A549 (cell line): ENCODE data around the gene FNDC7. TPM values are rescaled to one million over a fixed set of nuclear protein-coding genes. Genes with fewer than 3 reads are reported as not detected.

Experiments
- ATAC-seq, 2 experiments: fragments of 200-7000 bp in 1 of 2; fragments of >200 bp in 1 of 2; cut with Nextera tagmentation in 1 of 2; cut with Tn5 transposase in 1 of 2; 3 replicates each; pipeline versions ENCODE4 v1.8.0 to v1.9.1; 2018 to 2020; ENCODE audit warnings: mild to moderate bottlenecking in 1 of 2, moderate library complexity in 1 of 2
- CTCF ChIA-PET: fragments of 300-600 bp; sonication (Branson Sonifier 250); formaldehyde crosslinking; extraction: SDS; loops from one replicate; lab custom pipeline; 2021; ENCODE audit warnings: antibody characterized with exemption, inconsistent platforms; lab: Yijun Ruan, JAX
- POLR2A ChIA-PET: fragments of 350-600 bp; formaldehyde crosslinking; extraction: SDS; loops from one replicate; lab custom pipeline; 2021; ENCODE audit warnings: antibody characterized with exemption, inconsistent platforms; lab: Yijun Ruan, JAX
- DNase-seq, 2 experiments: peaks; one replicate each; pipeline versions ENCODE4 v3.0.0 to v3.0.0-alpha.2; 2011 to 2016; ENCODE audit warnings: low read depth in 1 of 2, low spot score in 1 of 2
- FAIRE-seq: peaks from 2 replicates; lab custom pipeline; 2011; peaks lifted over from hg19 to GRCh38; lab: Jason Lieb, UNC
- H3K27ac ChIP-seq, 2 experiments: fragments of >200 bp; sonication (Bioruptor Twin); formaldehyde crosslinking; 3 replicates each; pipeline ENCODE4 v1.5.1; 2016 to 2017
- H3K4me1 ChIP-seq: fragments of >200 bp; sonication (Bioruptor Twin); formaldehyde crosslinking; 3 replicates; pipeline ENCODE4 v1.6.1; 2016
- H3K4me2 ChIP-seq: fragments of >200 bp; sonication (Bioruptor Twin); formaldehyde crosslinking; 3 replicates; pipeline ENCODE4 v1.6.1; 2016
- H3K4me3 ChIP-seq: fragments of >200 bp; sonication (Bioruptor Twin); formaldehyde crosslinking; 3 replicates; pipeline ENCODE4 v1.5.1; 2016
- H3K9me3 ChIP-seq: fragments of >200 bp; sonication (Bioruptor Twin); formaldehyde crosslinking; 3 replicates; pipeline ENCODE4 v1.6.1; 2016
- CBX8 ChIP-seq: fragments of 200-600 bp; sonication (generic); IDR thresholded peaks from 2 replicates; pipeline ENCODE4 v1.6.1; 2016
- CEBPB ChIP-seq, 2 experiments: fragments of >200 bp in 1 of 2; sonication (Bioruptor Twin) in 1 of 2; formaldehyde crosslinking in 1 of 2; IDR thresholded peaks; 2 replicates each; pipeline ENCODE4 v1.6.1; 2012 to 2016
- CHD2 ChIP-seq: fragments of 150-350 bp; IDR thresholded peaks from 2 replicates; pipeline ENCODE4 v1.6.1; 2014; ENCODE audit warnings: low read length; ENCODE audit not compliant: partially characterized antibody
- ELK1 ChIP-seq: fragments of 150-350 bp; IDR thresholded peaks from 2 replicates; pipeline ENCODE4 v1.6.1; 2014; ENCODE audit warnings: low read depth, mild to moderate bottlenecking, low read length
- HEYL ChIP-seq: fragments of 250-450 bp; sonication (Bioruptor Pico); IDR thresholded peaks from 2 replicates; pipeline ENCODE4 v1.8.0; 2021; ENCODE audit warnings: mild to moderate bottlenecking, moderate library complexity
- HOXA7 ChIP-seq: fragments of 250-450 bp; sonication (Bioruptor Pico); IDR thresholded peaks from 2 replicates; pipeline ENCODE4 v1.5.0; 2020; ENCODE audit warnings: mild to moderate bottlenecking, moderate library complexity
- HOXB13 ChIP-seq: fragments of 250-450 bp; sonication (Bioruptor Pico); IDR thresholded peaks from 2 replicates; pipeline ENCODE4 v1.5.0; 2020; ENCODE audit warnings: low read depth, mild to moderate bottlenecking, moderate library complexity
- JUN ChIP-seq, 2 experiments: fragments of >200 bp; sonication (Bioruptor Twin); formaldehyde crosslinking; IDR thresholded peaks; 2 replicates in 1 of 2; 3 replicates in 1 of 2; pipeline ENCODE4 v1.6.1; 2016 to 2017
- JUNB ChIP-seq: fragments of >200 bp; sonication (Bioruptor Twin); formaldehyde crosslinking; IDR thresholded peaks from 2 replicates; pipeline ENCODE4 v1.6.1; 2016
- KDM1A ChIP-seq: fragments of 200-600 bp; sonication (generic); IDR thresholded peaks from 2 replicates; pipeline ENCODE4 v1.6.1; 2016; ENCODE audit warnings: low read depth, mild to moderate bottlenecking
- MAFK ChIP-seq: fragments of 450-650 bp; IDR thresholded peaks from 2 replicates; pipeline ENCODE4 v1.6.1; 2014; ENCODE audit not compliant: partially characterized antibody
- MAX ChIP-seq: IDR thresholded peaks from 2 replicates; pipeline ENCODE4 v1.6.1; 2012
- NPAS2 ChIP-seq: fragments of 250-450 bp; sonication (Bioruptor Pico); IDR thresholded peaks from 2 replicates; pipeline ENCODE4 v1.8.0; 2022; ENCODE audit warnings: mild to moderate bottlenecking, moderate library complexity, borderline replicate concordance
- PHF8 ChIP-seq: fragments of 200-600 bp; sonication (generic); IDR thresholded peaks from 2 replicates; pipeline ENCODE4 v1.6.1; 2016; ENCODE audit warnings: low read depth, mild to moderate bottlenecking, antibody characterized with exemption, moderate library complexity, borderline replicate concordance
- POLR2A ChIP-seq: IDR thresholded peaks from 2 replicates; pipeline ENCODE4 v1.6.1; 2012; ENCODE audit warnings: mild to moderate bottlenecking, low read length
- SREBF2 ChIP-seq: fragments of 450-650 bp; IDR thresholded peaks from 2 replicates; pipeline ENCODE4 v1.6.1; 2014; ENCODE audit warnings: mild to moderate bottlenecking, moderate library complexity
- USF2 ChIP-seq: fragments of 450-650 bp; IDR thresholded peaks from 2 replicates; pipeline ENCODE4 v1.6.1; 2014; ENCODE audit warnings: antibody characterized with exemption
- ZC3H11A ChIP-seq: fragments of 450-650 bp; IDR thresholded peaks from 2 replicates; pipeline ENCODE4 v1.6.1; 2014; ENCODE audit warnings: antibody characterized with exemption, mild to moderate bottlenecking
- ZFP36 ChIP-seq: fragments of 450-650 bp; IDR thresholded peaks from 2 replicates; pipeline ENCODE4 v1.6.1; 2014; ENCODE audit warnings: borderline replicate concordance; ENCODE audit not compliant: partially characterized antibody
- WGBS: methylation state at CpG from one replicate; pipeline ENCODE4 v1.1.6; 2017; ENCODE audit errors: missing lambda C conversion rate; 5-methylcytosine and 5-hydroxymethylcytosine counted together
- polyA plus RNA-seq, 4 experiments: library from polyadenylated mRNA; depleted of rRNA in 3 of 4; stranded (reverse); fragments of >200 nt; fragmentation: RNase III in 1 of 4; extraction: RNeasy Plus Mini Kit Qiagen cat#74134 plus additional on column Dnase treatment in 1 of 4; gene quantifications; 2 replicates in 3 of 4; 3 replicates in 1 of 4; pipeline ENCODE4 v1.2.3, GENCODE V29; 2011 to 2017
- TF ChIP-seq, protein P1 (sequence below): fragments of >200 bp; sonication (Bioruptor Twin); formaldehyde crosslinking; IDR thresholded peaks from 3 replicates; pipeline ENCODE4 v1.5.1; 2016
- TF ChIP-seq, protein P2 (sequence below): IDR thresholded peaks from 2 replicates; pipeline ENCODE4 v1.6.1; 2012; ENCODE audit warnings: low read depth, borderline replicate concordance
- TF ChIP-seq, protein P3 (sequence below): fragments of >200 bp; sonication (Bioruptor Twin); formaldehyde crosslinking; IDR thresholded peaks from 2 replicates; pipeline ENCODE4 v1.6.1; 2016

FNDC7 gene
- polyA plus RNA-seq, 2 of the 4 experiments (the other 2 are of a cell fraction): not detected

DNA sequence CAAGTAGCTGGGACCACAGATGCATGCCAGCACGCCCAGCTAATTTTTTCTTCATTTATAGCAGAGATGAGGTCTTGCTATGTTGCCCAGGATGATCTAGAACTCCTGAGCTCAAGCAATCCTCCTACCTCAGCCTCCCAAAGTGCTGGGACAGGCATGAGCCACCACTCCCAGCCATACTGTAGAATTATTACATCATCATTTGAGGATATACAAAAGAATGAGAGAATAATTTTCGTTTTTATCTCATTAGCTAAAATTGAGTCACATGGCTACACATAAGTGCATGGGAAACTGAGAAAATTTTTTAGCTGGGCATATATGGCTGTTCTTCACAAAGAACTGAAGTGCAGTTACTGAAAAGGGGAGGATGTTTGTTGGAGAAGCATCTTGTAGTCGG, 55.0 kb downstream of the FNDC7 start:
- H3K4me2 ChIP-seq: no peak overlapping the region
- ChIA-PET CTCF (no interaction called here), POLR2A (no interaction called here)
- ATAC-seq: no peak
- no peak for TF ChIP-seq MAFK
- no peak for TF ChIP-seq KDM1A
- TF ChIP-seq PHF8: no peak
- no peak for TF ChIP-seq ZC3H11A
- no peak overlapping the region for H3K4me3 ChIP-seq
- FAIRE-seq: no peak
- WGBS: 68% methylated on average over 3 of the region's 3 CpGs
- H3K4me1 ChIP-seq: no peaks in the 10 kb centered on the region
- no peak overlapping the region for H3K27ac ChIP-seq
- no peak for DNase-seq
- no peaks in the 10 kb centered on the region for H3K9me3 ChIP-seq

DNA sequence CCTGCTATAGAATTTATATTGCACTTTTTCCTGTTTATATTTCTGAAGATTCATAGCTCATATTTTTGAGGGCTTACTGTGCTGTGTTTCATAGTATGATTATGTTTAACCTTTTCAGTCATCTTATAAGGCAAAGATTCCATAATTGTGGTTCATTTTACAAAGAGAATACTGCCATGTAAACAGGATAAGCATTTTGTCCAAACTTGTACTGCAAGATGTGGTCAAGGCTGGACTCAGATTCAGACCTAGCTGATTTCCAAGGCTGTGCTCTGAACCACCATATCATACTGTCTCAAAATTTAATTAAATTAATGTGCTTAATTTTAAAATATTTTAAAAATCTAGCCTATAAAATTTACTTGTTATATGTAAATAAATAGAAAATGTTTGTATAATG, 65.1 kb downstream of the FNDC7 start:
- DNase-seq (no peak), FAIRE-seq (no peak), ATAC-seq (no peak)
- Histone ChIP-seq H3K4me3 (no peak overlapping the region), H3K27ac (no peak overlapping the region), H3K4me1 (no peaks in the 10 kb centered on the region), H3K4me2 (no peak overlapping the region), H3K9me3 (no peaks in the 10 kb centered on the region)
- TF ChIP-seq CBX8 (no peak), JUN (IDR thresholded peaks at IDR 0.05) (no peak), ZFP36 (no peak), HOXB13 (CRISPR knock-in tag) (no peak), MAX (no peak), HEYL (CRISPR knock-in tag) (no peak), MAFK (no peak), ELK1 (no peak), POLR2A (no peak), NPAS2 (no peak)
- TF ChIP-seq, protein P1, sequence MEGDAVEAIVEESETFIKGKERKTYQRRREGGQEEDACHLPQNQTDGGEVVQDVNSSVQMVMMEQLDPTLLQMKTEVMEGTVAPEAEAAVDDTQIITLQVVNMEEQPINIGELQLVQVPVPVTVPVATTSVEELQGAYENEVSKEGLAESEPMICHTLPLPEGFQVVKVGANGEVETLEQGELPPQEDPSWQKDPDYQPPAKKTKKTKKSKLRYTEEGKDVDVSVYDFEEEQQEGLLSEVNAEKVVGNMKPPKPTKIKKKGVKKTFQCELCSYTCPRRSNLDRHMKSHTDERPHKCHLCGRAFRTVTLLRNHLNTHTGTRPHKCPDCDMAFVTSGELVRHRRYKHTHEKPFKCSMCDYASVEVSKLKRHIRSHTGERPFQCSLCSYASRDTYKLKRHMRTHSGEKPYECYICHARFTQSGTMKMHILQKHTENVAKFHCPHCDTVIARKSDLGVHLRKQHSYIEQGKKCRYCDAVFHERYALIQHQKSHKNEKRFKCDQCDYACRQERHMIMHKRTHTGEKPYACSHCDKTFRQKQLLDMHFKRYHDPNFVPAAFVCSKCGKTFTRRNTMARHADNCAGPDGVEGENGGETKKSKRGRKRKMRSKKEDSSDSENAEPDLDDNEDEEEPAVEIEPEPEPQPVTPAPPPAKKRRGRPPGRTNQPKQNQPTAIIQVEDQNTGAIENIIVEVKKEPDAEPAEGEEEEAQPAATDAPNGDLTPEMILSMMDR: no peak
- TF ChIP-seq, protein P2, sequence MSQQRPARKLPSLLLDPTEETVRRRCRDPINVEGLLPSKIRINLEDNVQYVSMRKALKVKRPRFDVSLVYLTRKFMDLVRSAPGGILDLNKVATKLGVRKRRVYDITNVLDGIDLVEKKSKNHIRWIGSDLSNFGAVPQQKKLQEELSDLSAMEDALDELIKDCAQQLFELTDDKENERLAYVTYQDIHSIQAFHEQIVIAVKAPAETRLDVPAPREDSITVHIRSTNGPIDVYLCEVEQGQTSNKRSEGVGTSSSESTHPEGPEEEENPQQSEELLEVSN: no peak
- TF ChIP-seq, protein P3, sequence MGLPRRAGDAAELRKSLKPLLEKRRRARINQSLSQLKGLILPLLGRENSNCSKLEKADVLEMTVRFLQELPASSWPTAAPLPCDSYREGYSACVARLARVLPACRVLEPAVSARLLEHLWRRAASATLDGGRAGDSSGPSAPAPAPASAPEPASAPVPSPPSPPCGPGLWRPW: no peak
- CTCF ChIA-PET: interaction anchor here (1.2 kb wide), 1 partner anchor 14 kb away, joined by 3 read pairs; no protein-coding TSS in a partner anchor
- POLR2A ChIA-PET: no interaction called here

GRCh38 chr1:108779455-108779854, 66.7 kb downstream of the FNDC7 start:
- Histone ChIP-seq H3K4me3 (no peak overlapping the region), H3K9me3 (no peaks in the 10 kb centered on the region), H3K4me2 (no peak overlapping the region), H3K27ac (no peak overlapping the region), H3K4me1 (no peaks in the 10 kb centered on the region)
- ATAC-seq: no peak
- CTCF ChIA-PET: interaction anchor here (1.1 kb wide), 1 partner anchor 49 kb away, joined by 3 read pairs; no protein-coding TSS in a partner anchor
- POLR2A ChIA-PET: no interaction called here
- no peak for TF ChIP-seq CBX8
- no peak for TF ChIP-seq CEBPB (IDR thresholded peaks at IDR 0.05)
- no peak for TF ChIP-seq SREBF2
- TF ChIP-seq HOXA7 (CRISPR knock-in tag): no peak
- no peak for TF ChIP-seq CHD2
- no peak for TF ChIP-seq USF2
- no peak for TF ChIP-seq JUNB
- no peak for FAIRE-seq
- DNase-seq: no peak
